ENCODE results near the gene BRIX1. TPM values are rescaled to one million over a fixed set of nuclear protein-coding genes. Genes with fewer than 3 reads are reported as not detected.
"Not testable (repeated sequence)": the region's sequence is repeated elsewhere in the genome, so short reads cannot be mapped to it uniquely, and the experiment has no call there.

BRIX1 gene
- total RNA-seq, 1 donor from 2014 or later = 22.6 TPM

DNA sequence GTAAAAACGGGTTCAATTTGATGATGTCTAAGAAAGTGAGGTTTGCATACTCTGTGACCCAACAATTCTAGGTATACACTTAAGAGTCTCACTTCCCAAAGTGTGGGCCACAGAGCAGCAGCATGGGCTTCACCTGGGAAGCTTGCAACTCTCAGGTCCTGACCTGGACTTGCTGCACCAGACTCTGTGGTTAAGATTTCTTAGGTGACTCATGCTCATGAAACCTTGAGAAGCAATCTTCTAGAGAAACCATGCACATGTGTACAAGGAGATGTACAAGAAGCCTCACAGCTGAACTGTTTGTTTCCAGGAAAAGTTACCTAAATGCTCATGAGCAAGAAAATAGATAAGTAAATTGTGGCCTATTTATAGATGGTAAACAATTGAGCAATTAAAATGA lies 43.8 kb downstream of the BRIX1 start:
- no peak for DNase-seq (ENCODE audit: low read depth)

DNA sequence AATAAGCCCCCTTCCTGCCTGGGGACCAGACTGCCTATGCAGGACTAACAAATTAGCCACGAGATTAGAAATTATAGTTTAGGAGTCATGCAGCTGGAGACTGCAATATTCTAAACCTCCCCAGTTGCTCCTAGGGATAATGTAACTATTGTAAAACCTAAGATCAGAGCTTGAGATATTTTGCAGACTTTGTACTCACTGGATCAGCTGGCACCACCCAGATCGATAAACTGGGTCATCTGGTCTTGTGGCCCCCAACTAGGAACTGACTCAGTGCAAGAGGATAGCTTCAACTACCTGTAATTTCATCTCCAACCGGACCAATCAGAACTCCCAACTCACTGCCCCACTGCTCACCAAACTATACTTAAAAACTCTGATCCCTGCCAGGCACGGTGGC lies 52.0 kb downstream of the BRIX1 start:
- DNase-seq (ENCODE audit: low read depth) = no peak

DNA sequence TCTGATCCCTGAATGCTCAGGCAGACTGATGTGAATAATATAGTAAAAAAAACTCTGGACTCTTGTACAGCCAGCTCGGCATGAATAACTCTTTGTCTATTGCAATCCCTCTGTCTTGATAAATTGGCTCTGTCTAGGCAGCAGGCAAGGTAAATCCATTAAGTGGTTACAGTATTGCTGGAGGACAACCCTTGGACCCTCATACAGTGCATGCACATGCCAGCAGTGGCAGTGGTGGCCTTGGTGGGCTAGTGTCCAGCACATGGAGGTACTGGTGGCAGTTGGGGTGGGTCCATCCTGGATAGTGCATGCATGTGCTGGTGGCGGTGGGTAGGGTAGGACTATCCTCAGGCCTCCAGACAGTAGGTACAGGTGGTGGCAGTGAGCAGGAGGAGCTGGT lies 52.7 kb downstream of the BRIX1 start:
- DNase-seq (ENCODE audit: low read depth) = no peak

DNA sequence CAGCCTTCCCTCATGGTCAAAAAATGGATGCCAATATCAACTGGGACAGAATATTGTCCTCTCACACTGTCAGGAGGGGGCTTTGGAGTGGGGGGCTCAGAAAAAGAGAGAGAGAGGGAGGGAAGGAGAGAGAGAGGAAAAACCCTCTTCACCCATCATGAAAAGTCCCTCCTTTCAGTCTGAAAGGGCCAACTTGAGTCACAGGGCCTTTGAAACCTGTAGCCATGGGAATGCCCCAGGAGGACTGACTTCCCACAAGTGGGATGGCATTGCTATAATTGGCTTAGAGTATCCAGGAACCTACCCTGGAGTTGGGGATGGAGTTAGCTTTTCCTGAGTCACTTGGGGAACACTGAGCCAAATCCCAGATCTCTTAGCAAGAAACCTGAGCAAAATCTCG lies 55.0 kb downstream of the BRIX1 start:
- no peak for DNase-seq (ENCODE audit: low read depth)

DNA sequence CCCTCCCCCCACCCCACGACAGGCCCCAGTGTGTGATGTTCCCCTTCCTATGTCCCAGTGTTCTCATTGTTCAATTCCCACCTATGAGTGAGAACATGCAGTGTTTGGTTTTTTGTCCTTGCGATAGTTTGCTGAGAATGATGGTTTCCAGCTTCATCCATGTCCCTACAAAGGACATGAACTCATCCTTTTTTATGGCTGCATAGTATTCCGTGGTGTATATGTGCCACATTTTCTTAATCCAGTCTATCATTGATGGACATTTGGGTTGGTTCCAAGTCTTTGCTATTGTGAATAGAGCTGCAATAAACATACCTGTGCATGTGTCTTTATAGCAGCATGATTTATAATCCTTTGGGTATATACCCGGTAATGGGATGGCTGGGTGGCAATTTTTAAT lies 56.1 kb downstream of the BRIX1 start:
- not testable (repeated sequence) for DNase-seq (ENCODE audit: low read depth)

Other genes starting within 250 kb of the BRIX1 start
- gene TTC23L, start 76.5 kb upstream of the BRIX1 start, total RNA-seq = not detected in 2 replicates
- 19.2 and 21.4 TPM in 2 replicates for gene RAD1, start 207 bp upstream of the BRIX1 start, total RNA-seq
- 31.9 and 37.8 TPM in 2 replicates for gene DNAJC21, start 13.8 kb downstream of the BRIX1 start, total RNA-seq
- not detected in 2 replicates for gene AGXT2, start 132.2 kb downstream of the BRIX1 start, total RNA-seq

Measured in myocyte (in vitro differentiated cells).